Suprapubic skin (tissue), 4 donors: Measurements from ENCODE around the gene ZNF280C. TPM values are rescaled to one million over a fixed set of nuclear protein-coding genes. Genes with fewer than 3 reads are reported as not detected.
"Not testable (repeated sequence)": the region's sequence is repeated elsewhere in the genome, so short reads cannot be mapped to it uniquely, and the experiment has no call there.

Experiments used
- DNase-seq, 2 donors: peaks; one replicate each; pipeline ENCODE4 v3.0.0-alpha.2; 2019; ENCODE audit warnings: low spot score in 2 of 2
- H3K27ac ChIP-seq: fragments of 200-600 bp; sonication (generic); one replicate; pipeline ENCODE4 v1.5.1; 2019
- H3K27me3 ChIP-seq: fragments of 200-600 bp; sonication (generic); one replicate; pipeline ENCODE4 v1.5.1; 2019
- H3K36me3 ChIP-seq: fragments of 200-600 bp; sonication (generic); one replicate; pipeline ENCODE4 v1.5.1; 2019
- H3K4me1 ChIP-seq: fragments of 200-600 bp; sonication (generic); one replicate; pipeline ENCODE4 v1.5.1; 2019
- H3K4me3 ChIP-seq: fragments of 200-600 bp; sonication (generic); one replicate; pipeline ENCODE4 v1.5.1; 2019; ENCODE audit warnings: mild to moderate bottlenecking
- H3K9me3 ChIP-seq: fragments of 200-600 bp; sonication (generic); one replicate; pipeline ENCODE4 v1.5.1; 2019
- CTCF ChIP-seq, 2 donors: fragments of 200-600 bp in 1 of 2; fragments of 450-650 bp in 1 of 2; sonication (generic) in 1 of 2; IDR thresholded peaks; one replicate each; pipeline ENCODE4 v1.5.1; 2016 to 2019; ENCODE audit warnings: antibody characterized with exemption in 2 of 2, mild to moderate bottlenecking in 1 of 2, moderate library complexity in 1 of 2
- EP300 ChIP-seq: sonication (generic); formaldehyde crosslinking; IDR thresholded peaks from one replicate; pipeline ENCODE4 v1.6.1; 2017; ENCODE audit warnings: antibody characterized with exemption
- POLR2A ChIP-seq, 2 donors: fragments of 450-650 bp; IDR thresholded peaks; one replicate each; pipeline ENCODE4 v1.6.1; 2017; ENCODE audit warnings: antibody characterized with exemption in 2 of 2, mild to moderate bottlenecking in 2 of 2, moderate library complexity in 2 of 2
- POLR2AphosphoS5 ChIP-seq, 3 donors: sonication (generic); formaldehyde crosslinking; IDR thresholded peaks; one replicate each; pipeline ENCODE4 v1.6.1; 2017; ENCODE audit warnings: antibody characterized with exemption in 3 of 3
- WGBS: methylation state at CpG from one replicate; pipeline ENCODE4 v1.1.5; 2018; 5-methylcytosine and 5-hydroxymethylcytosine counted together
- total RNA-seq, 4 donors: library from RNA; depleted of rRNA; stranded (reverse); fragments of >200 nt; gene quantifications; one replicate each; pipeline ENCODE4 v1.1.0, GENCODE V29; 2016

ZNF280C gene
- total RNA-seq, 4 donors from 2014 or later, result 4.5 to 7.2 (median 6.1) TPM

GRCh38 chrX:130285710-130286109, 17.0 kb upstream of the ZNF280C start:
- DNase-seq, result no peak
- no peaks in the 10 kb centered on the region for H3K36me3 ChIP-seq
- no peaks in the 10 kb centered on the region for H3K4me1 ChIP-seq
- TF ChIP-seq POLR2A (IDR thresholded peaks at IDR 0.05) (no peak), EP300 (no peak), POLR2AphosphoS5 (IDR thresholded peaks at IDR 0.05) (no peak), CTCF (IDR thresholded peaks at IDR 0.05) (no peak)
- H3K4me3 ChIP-seq, result no peak overlapping the region
- 65% methylated on average over 2 of the region's 2 CpGs for WGBS
- H3K27me3 ChIP-seq, result no peaks in the 10 kb centered on the region
- H3K9me3 ChIP-seq, result no peaks in the 10 kb centered on the region
- no peak overlapping the region for H3K27ac ChIP-seq

- H3K27me3 ChIP-seq, result no peaks in the 10 kb centered on the region
- no peaks in the 10 kb centered on the region for H3K9me3 ChIP-seq
- no peak overlapping the region for H3K4me3 ChIP-seq
- no peaks in the 10 kb centered on the region for H3K36me3 ChIP-seq
- TF ChIP-seq POLR2AphosphoS5 (IDR thresholded peaks at IDR 0.05) (no peak), POLR2A (IDR thresholded peaks at IDR 0.05) (no peak), CTCF (IDR thresholded peaks at IDR 0.05) (no peak), EP300 (no peak)
- H3K27ac ChIP-seq, result no peak overlapping the region
- no peak for DNase-seq
- 58% methylated on average over 3 of the region's 3 CpGs for WGBS
- no peaks in the 10 kb centered on the region for H3K4me1 ChIP-seq
Observed at GRCh38 chrX:130285069-130285620, 16.4 kb upstream of the ZNF280C start.

- DNase-seq, result no peak
- Histone ChIP-seq H3K9me3 (no peaks in the 10 kb centered on the region), H3K36me3 (no peaks in the 10 kb centered on the region), H3K4me3 (no peak overlapping the region), H3K27me3 (no peaks in the 10 kb centered on the region), H3K4me1 (no peaks in the 10 kb centered on the region), H3K27ac (no peak overlapping the region)
- WGBS, result 62% methylated on average over 3 of the region's 3 CpGs
- TF ChIP-seq POLR2AphosphoS5 (IDR thresholded peaks at IDR 0.05) (no peak), CTCF (IDR thresholded peaks at IDR 0.05) (no peak), EP300 (no peak), POLR2A (IDR thresholded peaks at IDR 0.05) (no peak)
Observed at GRCh38 chrX:130282151-130282550, 13.5 kb upstream of the ZNF280C start.

GRCh38 chrX:130280901-130281300, 12.2 kb upstream of the ZNF280C start:
- TF ChIP-seq CTCF (IDR thresholded peaks at IDR 0.05), result no peak
- TF ChIP-seq EP300, result no peak
- TF ChIP-seq POLR2A (IDR thresholded peaks at IDR 0.05), result no peak
- TF ChIP-seq POLR2AphosphoS5 (IDR thresholded peaks at IDR 0.05), result no peak
- Histone ChIP-seq H3K27me3 (no peaks in the 10 kb centered on the region), H3K4me3 (no peak overlapping the region), H3K4me1 (no peaks in the 10 kb centered on the region), H3K36me3 (no peaks in the 10 kb centered on the region), H3K9me3 (no peaks in the 10 kb centered on the region), H3K27ac (no peak overlapping the region)
- WGBS, result 54% methylated on average over 3 of the region's 3 CpGs
- DNase-seq, result no peak

GRCh38 chrX:130272253-130272652, 3.6 kb upstream of the ZNF280C start:
- WGBS, result 68% methylated on average over 2 of the region's 2 CpGs
- not testable (repeated sequence) for H3K27me3 ChIP-seq

GRCh38 chrX:130269391-130269790, 692 bp upstream of the ZNF280C start:
- DNase-seq, H3K36me3 ChIP-seq, H3K27me3 ChIP-seq, H3K27ac ChIP-seq, H3K4me1 ChIP-seq, H3K9me3 ChIP-seq, H3K4me3 ChIP-seq: not testable (repeated sequence)
- WGBS, result 92% methylated on average over 12 of the region's 12 CpGs

More at GRCh38 chrX:130272253-130272652, 3.6 kb upstream of the ZNF280C start:
- not testable (repeated sequence) for H3K9me3 ChIP-seq, H3K4me1 ChIP-seq, H3K36me3 ChIP-seq, H3K27ac ChIP-seq, H3K4me3 ChIP-seq, DNase-seq
